ENCODE results near the gene CBY1.

The CBY1 gene

GRCh38 chr22:38697425-38698089 lies 41.1 kb downstream of the CBY1 start:
- TF ChIP-seq CTCF (IDR thresholded peaks at IDR 0.05; ENCODE audit: low read length) (no peak), EZH2 (optimal IDR thresholded peaks at IDR 0.05; ENCODE audit: low read depth, low read length) (no peak), EZH2phosphoT487 (IDR thresholded peaks at IDR 0.05; ENCODE audit: low read length) (no peak)
- Histone ChIP-seq H2AFZ (ENCODE audit: low read length) (no peak overlapping the region), H3K9me3 (replicated peaks; ENCODE audit: insufficient read depth, low read length) (no peaks in the 10 kb centered on the region), H3K4me2 (ENCODE audit: low read depth, low read length) (0 out of 2 replicates have a peak overlapping the region, but pooled peaks have one; percentile 31), H3K36me3 (replicated peaks; ENCODE audit: insufficient read depth, low read length) (no peaks in the 10 kb centered on the region), H3F3A (ENCODE audit: insufficient read depth, low read length) (peaks cover 6% of the 10 kb centered on the region; the same call in 1 of the 2 replicates), H3K79me2 (ENCODE audit: low read length) (peaks cover 71% of the 10 kb centered on the region), H3K9me2 (replicated peaks; ENCODE audit: insufficient read depth, low read length) (no peaks in the 10 kb centered on the region), H3K27ac (ENCODE audit: low read length) (no peak overlapping the region), H3K4me3 (ENCODE audit: low read length) (no peak overlapping the region), H3K27me3 (replicated peaks; ENCODE audit: insufficient read depth, low read length) (no peaks in the 10 kb centered on the region), H3K4me1 (ENCODE audit: low read length) (peaks cover 16% of the 10 kb centered on the region; the same call in 1 of the 2 replicates), H4K20me1 (ENCODE audit: insufficient read depth, low read length) (no peaks in the 10 kb centered on the region), H3K9ac (ENCODE audit: low read length) (no peak overlapping the region)
- no peak for DNase-seq

- no peak for TF ChIP-seq EZH2 (optimal IDR thresholded peaks at IDR 0.05; ENCODE audit: low read depth, low read length)
- TF ChIP-seq CTCF (IDR thresholded peaks at IDR 0.05; ENCODE audit: low read length), result no peak
- no peak for TF ChIP-seq EZH2phosphoT487 (IDR thresholded peaks at IDR 0.05; ENCODE audit: low read length)
- DNase-seq, result no peak
- no peaks in the 10 kb centered on the region for H3K36me3 ChIP-seq (replicated peaks; ENCODE audit: insufficient read depth, low read length)
- H3K27ac ChIP-seq (ENCODE audit: low read length), result no peak overlapping the region
- H3K9me2 ChIP-seq (replicated peaks; ENCODE audit: insufficient read depth, low read length), result no peaks in the 10 kb centered on the region
- no peak overlapping the region for H3K4me3 ChIP-seq (ENCODE audit: low read length)
- no peaks in the 10 kb centered on the region for H3K9me3 ChIP-seq (replicated peaks; ENCODE audit: insufficient read depth, low read length)
- no peaks in the 10 kb centered on the region for H3K27me3 ChIP-seq (replicated peaks; ENCODE audit: insufficient read depth, low read length)
- H4K20me1 ChIP-seq (ENCODE audit: insufficient read depth, low read length), result no peaks in the 10 kb centered on the region
- peaks cover 16% of the 10 kb centered on the region; the same call in 1 of the 2 replicates for H3K4me1 ChIP-seq (ENCODE audit: low read length)
- H2AFZ ChIP-seq (ENCODE audit: low read length), result no peak overlapping the region
- no peak overlapping the region for H3K9ac ChIP-seq (ENCODE audit: low read length)
- H3K4me2 ChIP-seq (ENCODE audit: low read depth, low read length), result peak overlapping the region; percentile 80
- H3K79me2 ChIP-seq (ENCODE audit: low read length), result peaks cover 63% of the 10 kb centered on the region
- H3F3A ChIP-seq (ENCODE audit: insufficient read depth, low read length), result peaks cover 6% of the 10 kb centered on the region; the same call in 1 of the 2 replicates
Observed at GRCh38 chr22:38698407-38699094, 42.1 kb downstream of the CBY1 start.

- Histone ChIP-seq H4K20me1 (ENCODE audit: insufficient read depth, low read length) (no peaks in the 10 kb centered on the region), H3K4me3 (ENCODE audit: low read length) (peak overlapping the region; percentile 93), H3K9me2 (replicated peaks; ENCODE audit: insufficient read depth, low read length) (no peaks in the 10 kb centered on the region), H3F3A (ENCODE audit: insufficient read depth, low read length) (peaks cover 11% of the 10 kb centered on the region; the same call in 1 of the 2 replicates), H2AFZ (ENCODE audit: low read length) (no peak overlapping the region), H3K9ac (ENCODE audit: low read length) (no peak overlapping the region), H3K27me3 (replicated peaks; ENCODE audit: insufficient read depth, low read length) (no peaks in the 10 kb centered on the region), H3K79me2 (ENCODE audit: low read length) (peaks cover 57% of the 10 kb centered on the region), H3K4me2 (ENCODE audit: low read depth, low read length) (peak overlapping the region; percentile 80), H3K36me3 (replicated peaks; ENCODE audit: insufficient read depth, low read length) (no peaks in the 10 kb centered on the region), H3K9me3 (replicated peaks; ENCODE audit: insufficient read depth, low read length) (no peaks in the 10 kb centered on the region), H3K4me1 (ENCODE audit: low read length) (peaks cover 19% of the 10 kb centered on the region), H3K27ac (ENCODE audit: low read length) (no peak overlapping the region)
- TF ChIP-seq EZH2phosphoT487 (IDR thresholded peaks at IDR 0.05; ENCODE audit: low read length) (no peak), EZH2 (optimal IDR thresholded peaks at IDR 0.05; ENCODE audit: low read depth, low read length) (no peak), CTCF (IDR thresholded peaks at IDR 0.05; ENCODE audit: low read length) (no peak)
- no peak for DNase-seq
Observed at GRCh38 chr22:38699143-38699542, 42.7 kb downstream of the CBY1 start.

All from MM.1S (cell line).